SK-MEL-5 (cell line): ENCODE data around the gene CCDC183. TPM values are rescaled to one million over a fixed set of nuclear protein-coding genes. Genes with fewer than 3 reads are reported as not detected.
"Not testable (repeated sequence)": the region's sequence is repeated elsewhere in the genome, so short reads cannot be mapped to it uniquely, and the experiment has no call there.

Experiments
- DNase-seq: peaks from one replicate; pipeline ENCODE4 v3.0.0-alpha.2; 2016; ENCODE audit warnings: low read depth, low spot score
- in situ Hi-C: cut with HindIII; loops from 2 replicates; pipeline ENCODE4 v1.10.0; 2016; ENCODE audit warnings: low sequenced_read_pairs, high pct_unique_total_duplicates, low pct_unique_long_range_greater_than_20kb
- total RNA-seq: library from RNA; depleted of rRNA; stranded (reverse); fragments of >200 nt; shearing (Covaris generic); gene quantifications from 2 replicates; pipeline ENCODE4 v1.2.3, GENCODE V29; 2014

CCDC183 gene
- total RNA-seq, 1 experiment from 2014 or later = 0.42 TPM

DNA sequence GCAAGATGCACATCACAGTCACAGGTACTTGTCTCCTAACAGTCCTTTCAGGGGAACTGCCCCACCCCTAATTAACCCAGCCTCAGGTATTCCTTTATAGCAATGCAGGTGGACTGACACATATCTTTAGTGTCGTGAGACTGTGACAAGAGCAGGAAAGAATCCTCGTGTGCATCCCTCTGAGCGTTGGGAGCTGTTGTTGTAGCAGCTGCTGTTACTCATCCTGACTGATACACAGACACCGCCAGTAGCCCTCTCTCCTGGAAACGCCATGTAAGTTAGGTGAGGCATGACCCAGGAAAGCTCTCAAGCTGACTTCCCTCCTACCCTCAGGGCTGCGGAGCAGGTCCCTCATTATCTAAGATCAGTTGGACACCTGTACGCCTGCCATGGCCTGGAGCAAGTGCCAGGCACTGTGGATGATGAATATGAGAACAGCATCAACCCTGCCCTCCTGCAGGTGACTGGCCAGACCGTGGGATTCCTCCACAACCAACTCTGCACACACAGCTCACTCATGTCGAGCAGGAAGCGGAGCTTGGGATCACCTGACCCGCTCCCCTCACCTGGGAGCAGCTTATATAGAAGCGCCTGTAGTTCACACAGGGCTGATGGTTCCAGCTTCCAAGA lies 21.6 kb upstream of the CCDC183 start:
- no peak for DNase-seq
- in situ Hi-C loops = no loop called here

- in situ Hi-C loops = no loop called here
- no peak for DNase-seq
Observed at GRCh38 chr9:136775191-136775590, 20.9 kb upstream of the CCDC183 start.

DNA sequence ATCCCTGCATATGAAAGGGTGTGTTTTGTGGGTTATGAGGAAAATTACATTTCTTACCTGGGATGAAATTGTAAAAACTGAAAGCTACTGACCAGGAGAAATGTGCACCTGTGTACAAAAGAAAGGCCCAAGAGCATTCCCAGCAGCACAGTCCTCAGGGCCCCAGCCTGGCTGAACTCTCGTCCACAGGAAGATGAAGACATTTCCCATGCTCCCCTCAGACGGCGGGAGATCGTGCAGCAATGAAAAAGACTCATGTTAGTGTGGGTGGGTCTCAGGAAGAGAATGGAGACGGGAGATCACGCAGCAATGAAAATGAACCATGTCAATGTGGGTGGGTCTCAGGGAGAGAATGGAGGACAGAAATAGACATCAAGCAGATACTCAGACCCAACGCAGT lies 19.2 kb upstream of the CCDC183 start:
- in situ Hi-C loops = no loop called here
- DNase-seq = no peak

DNA sequence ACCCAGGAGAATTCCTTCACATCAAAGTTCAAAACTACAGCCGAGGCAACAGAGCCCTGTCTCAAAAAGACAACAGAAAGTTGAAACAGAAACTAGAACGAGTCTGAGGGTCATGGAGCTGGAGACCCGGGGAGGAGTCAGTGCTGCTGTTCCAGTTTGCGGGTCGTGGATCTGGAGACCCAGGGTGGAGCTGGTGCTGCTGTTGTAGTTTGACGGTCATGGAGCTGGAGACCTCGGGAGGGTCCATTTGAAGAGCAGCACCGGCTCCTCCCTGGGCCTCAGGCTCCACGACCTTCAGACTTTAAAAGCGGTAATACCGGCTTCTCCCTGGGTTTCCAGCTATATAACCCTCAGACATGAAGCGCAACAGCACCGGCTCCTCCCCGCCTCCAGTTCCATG lies 18.8 kb upstream of the CCDC183 start:
- no peak for DNase-seq
- in situ Hi-C loops = no loop called here

GRCh38 chr9:136779808-136780207 lies 16.3 kb upstream of the CCDC183 start:
- in situ Hi-C loops = no loop called here
- DNase-seq = no peak

- DNase-seq = no peak
- in situ Hi-C loops = no loop called here
Observed at GRCh38 chr9:136782452-136782851, 13.7 kb upstream of the CCDC183 start.

DNA sequence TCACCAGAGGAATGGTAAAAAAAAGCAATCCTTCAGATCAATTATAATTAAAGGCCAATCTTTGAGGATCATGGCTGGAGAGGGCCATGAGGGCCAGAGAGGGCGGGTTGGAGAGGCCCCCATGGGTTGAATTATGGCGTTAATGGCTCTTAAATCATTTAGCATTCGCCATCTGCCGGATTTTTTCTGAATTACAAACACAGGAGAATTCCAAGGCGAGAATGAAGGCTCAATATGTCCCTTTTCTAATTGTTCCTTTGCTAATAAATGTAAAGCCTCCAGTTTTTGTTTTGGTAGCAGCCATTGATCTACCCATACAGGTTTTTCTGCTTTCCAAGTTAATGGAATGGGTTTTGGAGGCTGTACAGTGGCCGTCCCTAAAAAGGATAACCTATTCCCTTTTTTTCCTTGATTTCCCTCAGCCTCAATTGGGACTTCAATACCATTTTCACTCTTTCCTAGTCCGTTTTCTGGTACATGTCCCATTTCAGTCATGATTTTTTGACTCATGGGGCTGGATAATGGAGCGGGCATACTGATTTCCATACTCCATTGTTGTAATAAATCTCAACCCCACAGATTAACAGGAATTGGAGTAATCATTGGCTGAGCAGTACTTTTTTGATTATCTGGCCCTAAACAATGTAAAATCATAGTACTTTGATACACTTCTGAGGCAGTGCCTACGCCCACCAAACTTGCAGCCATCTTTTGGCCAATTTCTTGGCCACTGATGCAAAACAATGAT lies 11.7 kb upstream of the CCDC183 start:
- in situ Hi-C loops = no loop called here

GRCh38 chr9:136784997-136785361 lies 11.2 kb upstream of the CCDC183 start:
- no peak for DNase-seq
- in situ Hi-C loops = no loop called here

More for the DNA sequence above, 11.7 kb upstream of the CCDC183 start:
- DNase-seq = peak; percentile 71

- DNase-seq, in situ Hi-C loops: not testable (repeated sequence)
Observed at GRCh38 chr9:136785565-136786355, 10.4 kb upstream of the CCDC183 start.

DNA sequence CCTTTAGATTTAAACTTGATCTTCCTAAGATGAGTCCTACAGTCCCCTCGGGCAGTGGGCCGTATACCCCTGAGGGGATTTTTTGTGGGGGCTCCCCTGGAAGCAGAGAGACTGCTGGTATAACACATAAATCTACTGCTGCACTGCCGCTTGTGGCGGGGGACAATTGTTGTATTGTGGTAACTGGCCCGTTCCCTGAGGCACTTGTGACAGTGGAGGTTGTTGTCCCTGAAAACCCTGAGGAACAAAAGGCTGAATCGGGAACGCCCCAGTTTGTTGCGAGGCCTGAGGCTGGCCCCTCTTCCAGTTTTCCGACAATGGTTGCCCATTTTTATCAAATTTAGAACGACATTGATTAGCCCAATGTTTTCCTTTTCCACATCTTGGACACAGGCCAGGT lies 9.7 kb upstream of the CCDC183 start:
- in situ Hi-C loops = no loop called here

DNA sequence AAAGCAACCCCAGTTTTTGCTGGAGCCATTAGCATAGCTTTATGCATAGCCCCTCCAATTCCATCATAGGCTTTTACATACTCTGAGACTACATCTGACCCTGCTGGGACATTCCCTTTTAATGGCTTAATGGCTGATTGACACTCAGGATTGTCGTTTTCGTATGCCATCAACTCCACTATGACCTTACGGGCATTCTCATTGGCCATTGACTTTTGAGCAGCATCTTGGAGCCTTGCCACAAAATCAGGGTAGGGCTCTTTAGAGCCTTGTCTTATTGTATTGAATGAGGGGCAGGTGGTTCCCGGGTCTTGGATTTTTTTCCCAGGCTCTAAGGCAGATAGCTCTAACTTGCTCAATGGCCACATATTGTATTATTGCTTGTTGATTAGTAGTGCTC lies 9.2 kb upstream of the CCDC183 start:
- DNase-seq, in situ Hi-C loops: not testable (repeated sequence)

More for the DNA sequence above, 9.7 kb upstream of the CCDC183 start:
- no peak for DNase-seq

DNA sequence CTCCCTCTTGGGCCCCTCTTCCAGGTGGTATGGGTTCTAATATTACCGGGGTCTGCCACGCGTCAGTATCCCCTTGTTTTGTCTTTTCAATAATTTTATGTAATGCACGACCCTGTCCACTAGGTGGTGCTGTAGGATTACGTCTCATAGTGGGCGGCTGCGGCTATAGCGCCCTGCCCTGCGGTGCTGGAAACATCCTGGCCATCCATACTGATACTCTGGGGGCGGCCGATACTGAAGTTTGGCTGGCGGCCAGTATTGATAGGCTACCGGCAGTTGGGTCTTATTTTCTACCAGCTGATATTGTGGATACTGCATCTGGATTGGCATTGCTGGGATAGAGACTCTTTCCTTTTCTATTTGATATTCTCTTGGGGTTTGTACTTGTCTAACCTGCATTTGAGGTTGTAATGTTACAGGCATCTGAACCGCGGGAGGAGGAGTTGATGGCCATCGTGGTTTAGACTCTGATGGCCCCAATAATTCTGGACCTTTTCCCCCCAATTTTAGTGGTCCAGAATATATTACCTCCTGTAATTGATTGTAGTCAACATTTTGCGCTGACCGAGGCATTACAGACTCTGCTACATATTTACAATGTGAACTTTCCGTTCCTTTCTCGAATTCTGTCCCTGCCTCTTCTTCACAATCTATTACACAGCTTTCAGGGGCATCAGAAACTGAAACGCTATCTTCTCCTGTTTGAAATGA lies 8.3 kb upstream of the CCDC183 start:
- in situ Hi-C loops = no loop called here
- DNase-seq = peak; percentile 74

DNA sequence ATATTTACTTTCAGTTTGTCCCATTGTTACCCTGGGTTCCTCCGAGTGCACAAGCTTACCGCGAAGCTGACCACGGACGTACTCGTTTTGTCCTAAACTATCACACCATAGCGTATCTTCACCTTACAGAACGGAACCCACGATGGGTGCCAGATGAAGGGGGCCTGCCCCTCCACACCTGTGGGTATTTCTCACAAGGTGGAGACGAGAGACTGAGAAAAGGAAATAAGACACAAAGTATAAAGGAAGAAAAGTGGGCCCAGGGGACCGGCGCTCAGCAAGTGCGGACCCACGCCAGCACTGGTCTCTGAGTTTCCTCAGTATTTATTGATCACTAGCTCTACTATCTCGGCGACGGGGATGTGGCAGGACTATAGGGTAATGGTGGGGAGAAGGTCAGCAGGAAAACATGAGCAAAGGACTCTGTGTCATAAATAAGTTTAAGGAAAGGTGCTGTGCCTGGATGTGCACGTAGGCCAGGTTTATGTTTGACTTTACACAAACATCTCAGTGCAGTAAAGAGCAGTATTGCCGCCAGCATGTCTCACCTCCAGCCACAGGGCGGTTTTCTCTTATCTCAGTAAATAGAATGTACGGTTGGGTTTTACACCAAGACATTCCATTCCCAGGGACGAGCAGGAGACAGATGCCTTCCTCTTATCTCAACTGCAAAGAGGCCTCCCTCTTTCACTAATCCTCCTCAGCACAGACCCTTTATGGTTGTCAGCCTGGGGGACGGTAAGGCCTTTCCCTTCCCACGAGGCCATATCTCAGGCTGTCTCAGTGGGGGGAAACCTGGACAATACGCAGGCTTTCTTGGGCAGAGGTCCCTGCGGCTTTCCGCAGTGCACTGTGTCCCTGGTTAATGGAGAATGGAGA lies 7.3 kb upstream of the CCDC183 start:
- DNase-seq, in situ Hi-C loops: not testable (repeated sequence)

DNA sequence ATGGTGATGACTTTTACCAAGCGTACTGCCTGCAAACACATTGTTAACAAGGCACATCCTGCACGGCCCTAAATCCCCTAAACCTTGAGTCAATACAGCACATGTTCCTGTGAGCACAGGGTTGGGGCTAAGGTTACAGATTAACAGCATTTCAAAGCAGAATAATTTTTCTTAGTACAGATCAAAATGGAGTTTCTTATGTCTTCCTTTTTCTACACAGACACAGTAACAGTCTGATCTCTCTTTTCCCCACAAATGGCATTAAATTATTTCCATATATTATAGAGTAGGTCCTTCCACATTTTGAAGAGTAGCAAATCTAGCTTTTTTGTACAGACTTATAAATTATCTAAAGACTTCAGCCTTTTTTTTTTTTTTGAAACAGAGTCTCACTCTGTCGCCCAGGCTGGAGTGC lies 6.6 kb upstream of the CCDC183 start:
- no peak for DNase-seq
- in situ Hi-C loops = no loop called here

DNA sequence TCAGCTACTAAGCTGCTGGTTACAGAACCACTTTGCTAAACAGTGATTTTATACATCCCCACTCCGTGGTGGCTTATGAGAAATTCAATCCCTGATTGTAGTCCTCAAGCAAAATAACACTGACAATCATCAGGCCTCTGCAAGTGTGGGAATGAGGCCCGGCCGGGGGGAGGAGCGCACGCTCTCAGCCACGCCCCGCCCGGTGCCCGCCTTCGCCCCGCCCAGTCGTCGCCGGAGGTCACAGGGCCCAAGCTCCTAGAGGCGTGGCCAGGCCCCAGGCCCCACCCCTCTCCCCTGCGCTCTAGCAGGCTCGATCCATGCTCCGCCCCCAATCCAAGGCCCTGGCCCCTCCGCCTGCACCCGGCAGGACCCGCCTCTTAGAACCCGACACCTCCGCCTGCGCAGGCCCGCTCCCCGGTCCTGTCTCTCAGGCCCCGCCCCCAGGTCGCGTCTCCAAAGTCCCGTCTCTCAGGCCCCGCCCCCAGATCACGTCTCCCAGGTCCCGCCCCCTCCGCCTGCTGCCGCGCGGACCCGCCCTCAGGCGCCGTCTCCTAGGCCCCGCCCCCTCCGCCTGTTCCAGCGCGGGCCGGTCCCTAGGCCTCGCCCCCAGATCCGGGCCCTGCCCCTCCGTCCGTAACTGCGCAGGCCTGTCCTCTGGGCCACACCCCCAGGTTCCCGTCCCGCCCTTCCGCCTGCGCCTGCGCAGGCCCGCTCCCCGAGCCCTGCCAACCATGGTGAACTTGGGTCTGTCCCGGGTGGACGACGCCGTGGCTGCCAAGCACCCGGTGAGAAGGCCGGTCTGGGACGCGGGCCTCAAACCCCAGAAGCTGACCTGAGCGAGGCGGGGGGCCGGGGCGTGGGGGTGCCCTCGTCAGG lies 5.3 kb upstream of the CCDC183 start, which contains the start of gene TMEM141:
TMEM141 (plus strand) TSS at position 705 of the 876 bp plus-strand sequence; CDS start at position 732, 27 bp downstream.
- DNase-seq = peak; percentile 99
- in situ Hi-C loops = no loop called here
